Mammary epithelial cell (primary cell): ENCODE results near the gene PSMD9.
"Not testable (repeated sequence)": the region's sequence is repeated elsewhere in the genome, so short reads cannot be mapped to it uniquely, and the experiment has no call there.

Source experiments
- CTCF ChIP-seq, 2 donors: IDR thresholded peaks in 1 of 2; conservative IDR thresholded peaks in 1 of 2; 2 replicates each; pipeline ENCODE4 v1.5.1; 2011 to 2012; ENCODE audit warnings: inconsistent platforms in 2 of 2, low read length in 2 of 2, mild to moderate bottlenecking in 2 of 2, control low read depth in 1 of 2, low read depth in 1 of 2; ENCODE audit not compliant: insufficient read depth in 1 of 2; ENCODE audit errors: extremely low read depth in 1 of 2
- EZH2 ChIP-seq: IDR thresholded peaks from 2 replicates; pipeline ENCODE4 v1.6.1; 2012; ENCODE audit warnings: low read length, inconsistent platforms, borderline replicate concordance

- not testable (repeated sequence) for TF ChIP-seq CTCF (conservative IDR thresholded peaks at IDR 0.05 in 1 of 2, IDR thresholded peaks at IDR 0.05 in 1 of 2; ENCODE audit: extremely low read depth in 1 of 2, insufficient read depth in 1 of 2, low read depth in 1 of 2, low read length in 2 of 2); EZH2
Measured at GRCh38 chr12:121869229-121869628, 19.4 kb upstream of the PSMD9 start.
